Cardiac septum (tissue), 1 donor: ENCODE results near the gene CLIC2. TPM values are rescaled to one million over a fixed set of nuclear protein-coding genes. Genes with fewer than 3 reads are reported as not detected.
A peak's percentile ranks its signal among the peaks of the same experiment; 100 is the strongest.

Source experiments
- DNase-seq: peaks from one replicate; pipeline ENCODE4 v3.0.0-alpha.2; 2020; ENCODE audit warnings: low spot score
- intact Hi-C: fragments of 100-400 bp; cut with DNase I; formaldehyde crosslinking; loops from one replicate; pipeline ENCODE4 v1.14.0; 2022
- microRNA-seq: library from miRNA; unstranded; fragments of <30 nt; microRNA quantifications from one replicate; pipeline ENCODE4 v1.2.0, GENCODE V29; 2020
- total RNA-seq: library from RNA; stranded (reverse); fragmentation: NEBNext Ultra II Directional; extraction: Animal tissue kit (Norgen Biotek cat#: 25700); gene quantifications from one replicate; pipeline ENCODE4 v1.2.1, GENCODE V29; 2021
- donor health status: DM: no; HTN: no; CAD: no.

Gene CLIC2
- total RNA-seq, 1 donor from 2014 or later: 13.4 TPM

GRCh38 chrX:155266439-155266838 lies 68.0 kb downstream of the CLIC2 start:
- no peak for DNase-seq
- intact Hi-C loops: no loop called here

GRCh38 chrX:155263854-155264628 lies 70.4 kb downstream of the CLIC2 start, which contains the start of gene RAB39B:
Gene RAB39B (minus strand): TSS chrX:155264491. CDS start chrX:155264288, 203 bp downstream.
- peak; percentile 78 for DNase-seq
- intact Hi-C loops: no loop called here

GRCh38 chrX:155262970-155263754 lies 71.3 kb downstream of the CLIC2 start:
- intact Hi-C loops: no loop called here
- DNase-seq: no peak

GRCh38 chrX:155259752-155260151 lies 74.7 kb downstream of the CLIC2 start:
- no peak for DNase-seq
- intact Hi-C loops: no loop called here

- no peak for DNase-seq
- intact Hi-C loops: no loop called here
Observed at GRCh38 chrX:155251391-155251790, 83.0 kb downstream of the CLIC2 start.

GRCh38 chrX:155247497-155247896 lies 86.9 kb downstream of the CLIC2 start:
- no peak for DNase-seq
- intact Hi-C loops: no loop called here

GRCh38 chrX:155246748-155247147 lies 87.7 kb downstream of the CLIC2 start:
- DNase-seq: no peak
- intact Hi-C loops: no loop called here

GRCh38 chrX:155242300-155242699 lies 92.1 kb downstream of the CLIC2 start:
- intact Hi-C loops: no loop called here

GRCh38 chrX:155237719-155238118 lies 96.7 kb downstream of the CLIC2 start:
- intact Hi-C loops: no loop called here
- DNase-seq: no peak

More at GRCh38 chrX:155242300-155242699, 92.1 kb downstream of the CLIC2 start:
- DNase-seq: no peak

- intact Hi-C loops: no loop called here
- no peak for DNase-seq
Observed at GRCh38 chrX:155235891-155236290, 98.5 kb downstream of the CLIC2 start.

GRCh38 chrX:155231163-155231562 lies 103.3 kb downstream of the CLIC2 start:
- intact Hi-C loops: no loop called here
- no peak for DNase-seq

Small RNA genes within 50 kb of the gene (microRNA-seq; reads per million reads assigned to microRNA genes)
- gene MIR1184-2: not detected

Other genes starting within 250 kb of the CLIC2 start
- 62.9 TPM for gene VBP1, start 118.2 kb downstream of the CLIC2 start, total RNA-seq
- gene RAB39B, start 70.1 kb downstream of the CLIC2 start, total RNA-seq: 0.35 TPM
- gene F8A2, start 47.5 kb upstream of the CLIC2 start, total RNA-seq: not detected
- gene F8A3, start 124.0 kb upstream of the CLIC2 start, total RNA-seq: 0.19 TPM